Karpas-422 (cell line): ENCODE results near the gene DEPP1. TPM values are rescaled to one million over a fixed set of nuclear protein-coding genes. Genes with fewer than 3 reads are reported as not detected.

ENCODE experiments used
- DNase-seq: peaks from one replicate; pipeline ENCODE4 v3.0.0-alpha.2; 2015
- H2AFZ ChIP-seq: fragments of 200-600 bp; sonication (generic); 2 replicates; pipeline ENCODE4 v1.6.1; 2014; ENCODE audit warnings: antibody characterized with exemption, low read length, mixed read lengths
- H3K27ac ChIP-seq: fragments of 200-600 bp; sonication (generic); 2 replicates; pipeline ENCODE4 v1.5.1; 2014; ENCODE audit warnings: mild to moderate bottlenecking, low read length, moderate library complexity
- H3K27me3 ChIP-seq: fragments of 200-600 bp; sonication (generic); 2 replicates; pipeline ENCODE4 v1.6.1; 2014; ENCODE audit warnings: low read length, mixed read lengths
- H3K36me3 ChIP-seq: fragments of 200-600 bp; sonication (generic); 2 replicates; pipeline ENCODE4 v1.6.1; 2014; ENCODE audit warnings: low read length, mixed read lengths; ENCODE audit not compliant: insufficient read depth
- H3K4me1 ChIP-seq: fragments of 200-600 bp; sonication (generic); 2 replicates; pipeline ENCODE4 v1.6.1; 2014; ENCODE audit warnings: mild to moderate bottlenecking, low read length, mixed read lengths
- H3K4me2 ChIP-seq: fragments of 200-600 bp; sonication (generic); 2 replicates; pipeline ENCODE4 v1.6.1; 2014; ENCODE audit warnings: low read length, low read depth, mild to moderate bottlenecking; ENCODE audit not compliant: poor library complexity, severe bottlenecking
- H3K4me3 ChIP-seq: fragments of 200-600 bp; sonication (generic); 2 replicates; pipeline ENCODE4 v1.5.1; 2014; ENCODE audit warnings: mild to moderate bottlenecking, antibody characterized with exemption, low read length, mixed read lengths
- H3K79me2 ChIP-seq: fragments of 200-600 bp; sonication (generic); 2 replicates; pipeline ENCODE4 v1.6.1; 2014; ENCODE audit warnings: mild to moderate bottlenecking, low read length, mixed read lengths
- H3K9ac ChIP-seq: fragments of 200-600 bp; sonication (generic); 2 replicates; pipeline ENCODE4 v1.6.0; 2014; ENCODE audit warnings: low read length
- H3K9me2 ChIP-seq: fragments of 200-600 bp; sonication (generic), shearing (Covaris generic); replicated peaks from 2 replicates; pipeline ENCODE4 v1.6.0; 2014; ENCODE audit warnings: mild to moderate bottlenecking, low read length, moderate library complexity; ENCODE audit not compliant: insufficient read depth
- H3K9me3 ChIP-seq: fragments of 300-700, 200-600 bp; sonication (generic); 2 replicates; pipeline ENCODE4 v1.6.1; 2014; ENCODE audit warnings: low read length, mixed read lengths
- H4K20me1 ChIP-seq: fragments of 200-600 bp; sonication (generic); 2 replicates; pipeline ENCODE4 v1.6.1; 2014; ENCODE audit warnings: mild to moderate bottlenecking, antibody characterized with exemption, low read length, low read depth; ENCODE audit not compliant: insufficient read depth
- total RNA-seq: library from RNA; depleted of rRNA; stranded (reverse); fragments of >200 nt; shearing (Covaris generic); gene quantifications from 2 replicates; pipeline ENCODE4 v1.2.3, GENCODE V29; 2014; ENCODE audit warnings: low replicate concordance

Gene DEPP1
- total RNA-seq, 1 experiment from 2014 or later = not detected

- peak overlapping the region; percentile 52; the same call in 1 of the 2 replicates for H2AFZ ChIP-seq
Observed at GRCh38 chr10:44968091-44968490, 10.5 kb downstream of the DEPP1 start.

GRCh38 chr10:44967616-44968015, 11.0 kb downstream of the DEPP1 start:
- Histone ChIP-seq H3K9me2 (no peaks in the 10 kb centered on the region), H3K27me3 (no peaks in the 10 kb centered on the region), H2AFZ (peak overlapping the region; percentile 52; the same call in 1 of the 2 replicates), H3K27ac (no peak overlapping the region), H4K20me1 (no peaks in the 10 kb centered on the region), H3K4me2 (peak overlapping the region; percentile 14), H3K9me3 (no peaks in the 10 kb centered on the region), H3K4me1 (peaks cover 59% of the 10 kb centered on the region), H3K9ac (peak overlapping the region; percentile 23), H3K36me3 (no peaks in the 10 kb centered on the region), H3K4me3 (no peak overlapping the region), H3K79me2 (no peaks in the 10 kb centered on the region)
- no peak for DNase-seq

More at GRCh38 chr10:44968091-44968490, 10.5 kb downstream of the DEPP1 start:
- peak; percentile 79 for DNase-seq
- Histone ChIP-seq H3K4me2 (peak overlapping the region; percentile 14), H4K20me1 (no peaks in the 10 kb centered on the region), H3K4me1 (peaks cover 59% of the 10 kb centered on the region), H3K79me2 (no peaks in the 10 kb centered on the region), H3K4me3 (no peak overlapping the region), H3K9me3 (no peaks in the 10 kb centered on the region), H3K27ac (no peak overlapping the region), H3K9ac (peak overlapping the region; percentile 23), H3K9me2 (no peaks in the 10 kb centered on the region), H3K36me3 (no peaks in the 10 kb centered on the region), H3K27me3 (no peaks in the 10 kb centered on the region)

- Histone ChIP-seq H3K4me3 (no peak overlapping the region), H4K20me1 (no peaks in the 10 kb centered on the region), H3K27ac (no peak overlapping the region), H3K9ac (no peak overlapping the region), H3K36me3 (no peaks in the 10 kb centered on the region), H3K27me3 (no peaks in the 10 kb centered on the region), H3K4me1 (peaks cover 65% of the 10 kb centered on the region), H2AFZ (peak overlapping the region; percentile 57; the same call in 1 of the 2 replicates), H3K4me2 (no peak overlapping the region), H3K79me2 (no peaks in the 10 kb centered on the region), H3K9me2 (no peaks in the 10 kb centered on the region), H3K9me3 (no peaks in the 10 kb centered on the region)
- DNase-seq = no peak
Observed at GRCh38 chr10:44966816-44967509, 11.6 kb downstream of the DEPP1 start.

GRCh38 chr10:44966129-44966815, 12.3 kb downstream of the DEPP1 start:
- H3K27me3 ChIP-seq = no peaks in the 10 kb centered on the region
- H3K9me2 ChIP-seq = no peaks in the 10 kb centered on the region
- H3K4me2 ChIP-seq = peak overlapping the region; percentile 62
- no peaks in the 10 kb centered on the region for H4K20me1 ChIP-seq
- H3K4me3 ChIP-seq = no peak overlapping the region
- H3K4me1 ChIP-seq = peaks cover 71% of the 10 kb centered on the region
- H3K9me3 ChIP-seq = no peaks in the 10 kb centered on the region
- H3K9ac ChIP-seq = no peak overlapping the region
- no peaks in the 10 kb centered on the region for H3K79me2 ChIP-seq
- peak; percentile 58 for DNase-seq
- H3K36me3 ChIP-seq = no peaks in the 10 kb centered on the region
- peak overlapping the region; percentile 57 for H2AFZ ChIP-seq
- peak overlapping the region; percentile 76; the same call in 1 of the 2 replicates for H3K27ac ChIP-seq

DNA sequence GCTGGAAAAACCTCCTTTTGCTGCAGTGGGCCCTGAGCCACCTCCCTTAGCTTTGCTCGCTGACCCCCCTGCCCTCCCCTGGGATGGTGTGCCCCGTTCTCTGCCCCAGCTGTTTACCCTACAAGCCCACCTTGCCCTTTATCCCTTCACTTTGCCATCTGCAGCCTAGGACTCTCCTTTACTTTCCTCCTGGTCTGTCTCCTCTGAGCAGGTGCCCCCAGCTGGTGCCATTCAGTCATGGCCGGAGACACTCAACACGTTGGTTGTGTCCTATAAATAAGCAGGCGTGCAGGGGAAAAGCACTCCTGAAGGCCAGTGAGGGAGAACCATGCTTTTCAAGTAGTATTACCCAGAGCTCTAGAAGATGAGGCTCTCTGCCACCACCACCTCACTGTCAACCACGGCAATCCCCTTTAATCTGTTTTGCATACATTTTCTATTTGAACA, 12.9 kb downstream of the DEPP1 start:
- H3K27me3 ChIP-seq = no peaks in the 10 kb centered on the region
- no peaks in the 10 kb centered on the region for H4K20me1 ChIP-seq
- no peaks in the 10 kb centered on the region for H3K79me2 ChIP-seq
- no peaks in the 10 kb centered on the region for H3K9me2 ChIP-seq
- H3K9me3 ChIP-seq = no peaks in the 10 kb centered on the region
- H2AFZ ChIP-seq = peak overlapping the region; percentile 57
- H3K4me1 ChIP-seq = peaks cover 77% of the 10 kb centered on the region
- H3K4me3 ChIP-seq = peak overlapping the region; percentile 2; the same call in 1 of the 2 replicates
- H3K27ac ChIP-seq = peak overlapping the region; percentile 76; the same call in 1 of the 2 replicates
- peak; percentile 47 for DNase-seq
- no peaks in the 10 kb centered on the region for H3K36me3 ChIP-seq
- peak overlapping the region; percentile 35 for H3K9ac ChIP-seq
- peak overlapping the region; percentile 62 for H3K4me2 ChIP-seq

- peak overlapping the region; percentile 57; the same call in 1 of the 2 replicates for H2AFZ ChIP-seq
Observed at GRCh38 chr10:44965104-44965503, 13.5 kb downstream of the DEPP1 start.

DNA sequence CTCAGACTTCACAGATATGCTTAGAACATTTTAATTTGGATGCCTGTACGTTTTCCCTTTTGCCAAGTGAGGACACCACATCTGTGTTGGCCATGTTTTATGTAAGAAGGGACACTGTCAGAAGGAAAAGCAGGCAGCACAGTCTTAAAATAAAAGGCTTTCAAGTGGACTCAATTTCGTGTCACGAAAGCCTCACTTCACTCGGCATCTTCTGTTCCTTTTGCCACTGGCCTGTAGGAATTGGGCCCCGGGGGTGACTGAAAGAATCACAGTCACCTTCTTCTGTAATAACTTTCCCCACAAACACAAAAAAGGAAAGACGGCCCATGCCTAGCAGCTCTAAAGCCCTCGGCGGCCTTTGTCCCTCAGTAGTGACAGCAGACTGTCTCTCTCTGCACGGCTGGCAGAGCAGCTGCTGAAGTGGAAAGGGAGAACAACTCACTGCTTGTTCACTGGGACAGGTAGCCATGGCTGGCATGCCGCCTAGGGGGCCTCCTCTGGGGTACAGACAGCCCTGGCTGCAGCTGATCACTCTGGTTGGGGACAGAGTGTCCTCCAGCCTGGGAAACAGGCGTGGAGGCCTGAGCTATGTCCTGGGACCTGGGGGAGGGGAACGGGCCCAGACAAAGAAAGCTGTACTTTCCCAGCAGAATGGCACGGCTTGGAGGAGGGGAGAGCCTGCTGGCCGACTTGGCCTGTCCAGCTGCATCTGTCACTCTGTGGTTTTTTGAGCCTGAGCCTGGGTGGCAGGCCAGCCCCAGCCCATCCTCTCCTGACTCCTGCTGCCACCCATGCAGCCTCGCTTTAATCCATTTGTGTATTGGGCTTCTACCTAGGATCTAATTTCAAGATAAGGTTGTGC, 14.6 kb downstream of the DEPP1 start:
- H3K4me2 ChIP-seq = peak overlapping the region; percentile 62
- peak; percentile 72 for DNase-seq
- peak overlapping the region; percentile 74 for H2AFZ ChIP-seq
- H3K9me3 ChIP-seq = no peaks in the 10 kb centered on the region
- H3K79me2 ChIP-seq = no peaks in the 10 kb centered on the region
- H3K9me2 ChIP-seq = no peaks in the 10 kb centered on the region
- no peaks in the 10 kb centered on the region for H4K20me1 ChIP-seq
- H3K9ac ChIP-seq = peak overlapping the region; percentile 56
- no peaks in the 10 kb centered on the region for H3K27me3 ChIP-seq
- no peaks in the 10 kb centered on the region for H3K36me3 ChIP-seq
- peaks cover 84% of the 10 kb centered on the region for H3K4me1 ChIP-seq
- H3K4me3 ChIP-seq = peak overlapping the region; percentile 29
- H3K27ac ChIP-seq = peak overlapping the region; percentile 76

More at GRCh38 chr10:44965104-44965503, 13.5 kb downstream of the DEPP1 start:
- H3K36me3 ChIP-seq = no peaks in the 10 kb centered on the region
- H3K27ac ChIP-seq = peak overlapping the region; percentile 76
- peak overlapping the region; percentile 62 for H3K4me2 ChIP-seq
- no peaks in the 10 kb centered on the region for H3K9me2 ChIP-seq
- H3K4me3 ChIP-seq = no peak overlapping the region
- H3K4me1 ChIP-seq = peaks cover 79% of the 10 kb centered on the region
- peak overlapping the region; percentile 56; the same call in 1 of the 2 replicates for H3K9ac ChIP-seq
- no peaks in the 10 kb centered on the region for H3K9me3 ChIP-seq
- no peak for DNase-seq
- H4K20me1 ChIP-seq = no peaks in the 10 kb centered on the region
- H3K27me3 ChIP-seq = no peaks in the 10 kb centered on the region
- no peaks in the 10 kb centered on the region for H3K79me2 ChIP-seq
